Fibroblast of mammary gland (primary cell): ENCODE data around the gene CCDC186.

Experiments used
- DNase-seq: peaks from one replicate; pipeline ENCODE4 v3.0.0-alpha.2; 2010; ENCODE audit warnings: low read depth
- H3K4me3 ChIP-seq: 2 replicates; pipeline ENCODE4 v1.5.1; 2011; ENCODE audit warnings: low read depth, mild to moderate bottlenecking, low read length, moderate library complexity; ENCODE audit not compliant: control insufficient read depth
- CTCF ChIP-seq: conservative IDR thresholded peaks from 2 replicates; pipeline ENCODE4 v1.5.1; 2011; ENCODE audit warnings: low read depth, low read length, inconsistent platforms; ENCODE audit not compliant: control insufficient read depth, insufficient read depth

The CCDC186 gene

GRCh38 chr10:114188900-114189299 lies 14.9 kb upstream of the CCDC186 start:
- TF ChIP-seq CTCF: no peak

GRCh38 chr10:114188001-114188400 lies 14.0 kb upstream of the CCDC186 start:
- H3K4me3 ChIP-seq: no peak overlapping the region
- TF ChIP-seq CTCF: no peak
- no peak for DNase-seq

More at GRCh38 chr10:114188900-114189299, 14.9 kb upstream of the CCDC186 start:
- no peak overlapping the region for H3K4me3 ChIP-seq
- no peak for DNase-seq

GRCh38 chr10:114184276-114184675 lies 10.3 kb upstream of the CCDC186 start:
- H3K4me3 ChIP-seq: no peak overlapping the region
- TF ChIP-seq CTCF: no peak
- no peak for DNase-seq

GRCh38 chr10:114183563-114183962 lies 9.6 kb upstream of the CCDC186 start:
- no peak for DNase-seq
- TF ChIP-seq CTCF: no peak
- no peak overlapping the region for H3K4me3 ChIP-seq

GRCh38 chr10:114181971-114182370 lies 8.0 kb upstream of the CCDC186 start:
- DNase-seq: no peak
- TF ChIP-seq CTCF: no peak
- no peak overlapping the region for H3K4me3 ChIP-seq

- DNase-seq: no peak
- H3K4me3 ChIP-seq: no peak overlapping the region
- TF ChIP-seq CTCF: no peak
Measured at GRCh38 chr10:114180937-114181336, 6.9 kb upstream of the CCDC186 start.

GRCh38 chr10:114179747-114180146 lies 5.7 kb upstream of the CCDC186 start:
- H3K4me3 ChIP-seq: no peak overlapping the region
- no peak for TF ChIP-seq CTCF
- no peak for DNase-seq
